Fibroblast of skin of left biceps (primary cell): ENCODE measurements around the gene LIPI.
"Not testable (repeated sequence)": the region's sequence is repeated elsewhere in the genome, so short reads cannot be mapped to it uniquely, and the experiment has no call there.

Experiments
- DNase-seq, 2 experiments: peaks; one replicate each; pipeline ENCODE4 v3.0.0-alpha.2; 2013; ENCODE audit warnings: low read depth in 2 of 2

The LIPI gene

DNA sequence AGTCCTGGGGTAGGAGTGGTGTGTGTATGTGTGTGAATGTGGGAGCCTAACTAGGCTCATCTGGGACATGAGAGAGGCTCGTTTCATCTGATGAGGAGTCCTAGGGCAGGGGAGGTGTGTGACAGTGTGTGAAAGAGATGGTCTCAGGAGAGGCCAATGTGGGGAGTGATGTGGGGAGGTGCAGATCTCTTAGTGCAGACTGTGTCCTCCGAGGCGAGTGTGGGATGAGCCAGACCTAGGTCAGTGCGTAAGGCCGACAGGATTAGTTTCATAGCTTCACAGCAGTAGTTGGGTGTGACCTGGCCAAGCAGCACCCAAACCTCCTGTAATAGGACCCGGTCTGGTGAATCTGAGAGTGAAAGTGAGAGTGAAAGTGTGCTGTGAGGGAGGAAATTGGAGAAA, 94.7 kb downstream of the LIPI start:
- DNase-seq = no peak

- DNase-seq = no peak
These were observed 95.1 kb downstream of the LIPI start for GRCh38 chr21:14115646-14116045.

GRCh38 chr21:14114251-14114650, 96.5 kb downstream of the LIPI start:
- DNase-seq = no peak

DNA sequence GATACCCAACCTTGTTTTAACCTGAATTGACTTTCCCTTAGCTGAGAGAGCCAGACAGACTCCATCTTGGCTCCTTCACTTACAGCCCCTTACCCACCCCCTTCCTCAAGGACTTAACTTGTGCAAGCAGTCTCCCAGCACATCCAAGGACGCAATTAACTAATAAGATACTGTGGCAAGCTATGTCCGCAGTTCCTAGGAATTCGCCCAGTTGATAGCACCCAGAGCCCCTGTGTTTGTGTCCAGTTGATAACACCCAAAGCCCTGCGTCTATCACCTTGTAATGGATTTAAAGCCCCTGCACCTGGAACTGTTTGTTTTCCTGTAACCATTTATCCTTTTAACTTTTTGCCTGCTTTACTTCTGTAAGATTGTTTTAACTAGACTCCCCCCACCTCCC, 106.2 kb downstream of the LIPI start:
- DNase-seq = not testable (repeated sequence)

DNA sequence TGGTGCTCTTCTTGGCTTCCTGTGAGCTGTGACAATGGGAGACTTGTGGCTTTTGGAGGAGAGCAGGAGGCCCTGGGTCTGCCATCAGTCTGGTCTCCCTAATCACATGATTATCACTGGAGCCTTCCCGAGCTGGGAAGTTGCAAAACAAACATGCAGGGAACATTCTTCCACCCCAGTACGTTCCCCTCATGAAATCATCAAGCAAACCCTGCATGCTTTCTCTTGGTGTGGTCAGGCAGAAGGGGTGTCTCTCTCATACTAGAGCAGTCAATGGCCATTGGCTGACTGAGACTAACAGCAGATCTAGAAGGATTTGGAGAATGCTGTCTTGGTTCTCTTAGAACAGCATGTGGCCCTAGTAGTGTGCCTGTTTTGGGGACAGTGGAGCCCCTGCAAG, 111.2 kb downstream of the LIPI start:
- no peak for DNase-seq

- no peak for DNase-seq
These were observed 112.8 kb downstream of the LIPI start for GRCh38 chr21:14097881-14098499.

GRCh38 chr21:14096577-14096976, 114.2 kb downstream of the LIPI start:
- no peak for DNase-seq

DNA sequence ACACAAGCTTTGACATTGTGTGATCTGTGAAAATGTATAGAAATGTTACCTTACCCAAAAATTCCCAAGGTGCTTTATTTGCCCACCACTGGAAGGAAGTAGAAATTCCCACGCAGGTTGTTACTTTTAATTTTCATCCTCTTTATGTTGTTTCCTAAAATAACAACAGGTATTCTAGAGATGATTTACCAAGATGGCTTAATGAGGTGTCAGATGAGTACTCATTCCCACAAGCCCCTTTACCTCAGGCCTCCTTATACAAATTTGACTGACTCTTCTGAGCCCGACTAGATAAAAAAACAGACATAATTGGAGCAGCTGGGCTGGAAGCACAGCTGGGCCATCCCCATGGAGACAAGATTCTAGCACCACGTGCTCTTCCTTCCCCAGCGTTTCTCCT, 114.6 kb downstream of the LIPI start:
- no peak for DNase-seq

DNA sequence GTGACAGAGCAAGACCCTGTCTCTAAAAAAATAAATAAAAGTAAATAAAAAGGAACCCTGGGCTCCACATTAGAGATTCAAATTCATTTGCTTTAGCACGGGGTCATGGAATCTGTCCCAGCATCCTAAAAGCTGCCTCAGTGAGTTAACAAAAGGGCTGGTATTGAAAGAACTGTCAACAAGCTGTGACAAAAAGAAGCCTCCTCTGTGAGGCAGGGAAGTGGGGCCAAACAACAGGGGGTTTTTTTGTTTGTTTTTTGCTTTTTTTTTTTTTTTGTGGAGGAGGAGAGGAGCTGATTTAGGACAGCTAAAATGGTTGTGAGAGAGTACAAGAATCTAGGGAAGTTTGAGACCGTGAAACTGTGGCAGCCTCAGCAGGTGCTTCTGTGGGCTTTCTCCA, 115.7 kb downstream of the LIPI start:
- no peak for DNase-seq

- DNase-seq = no peak
These were observed 117.8 kb downstream of the LIPI start for GRCh38 chr21:14092834-14093560.

GRCh38 chr21:14090184-14090583, 120.6 kb downstream of the LIPI start:
- not testable (repeated sequence) for DNase-seq

GRCh38 chr21:14088391-14088790, 122.4 kb downstream of the LIPI start:
- DNase-seq = no peak

DNA sequence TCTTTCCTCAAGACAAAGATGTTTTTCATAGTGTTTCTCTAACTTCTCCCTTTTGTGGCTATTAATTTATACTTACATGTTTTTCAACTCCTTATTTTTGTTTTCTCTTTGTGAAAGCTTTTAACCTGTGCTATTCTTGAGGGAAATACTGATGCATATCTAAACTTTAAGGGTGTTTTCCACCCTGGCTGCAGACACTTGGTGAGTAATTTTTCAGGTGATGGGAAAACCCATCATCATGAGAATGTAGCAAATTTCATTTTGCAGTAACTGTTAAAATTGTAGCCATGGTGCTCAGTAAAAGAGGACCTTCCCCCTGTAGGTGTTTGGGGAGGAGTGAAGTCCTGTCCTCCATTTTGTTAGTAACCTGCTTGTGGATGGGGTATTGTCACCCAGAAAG, 124.2 kb downstream of the LIPI start:
- DNase-seq = no peak

- no peak for DNase-seq
These were observed 126.1 kb downstream of the LIPI start for GRCh38 chr21:14084701-14085100.

- no peak for DNase-seq
These were observed 126.7 kb downstream of the LIPI start for GRCh38 chr21:14084068-14084501.

DNA sequence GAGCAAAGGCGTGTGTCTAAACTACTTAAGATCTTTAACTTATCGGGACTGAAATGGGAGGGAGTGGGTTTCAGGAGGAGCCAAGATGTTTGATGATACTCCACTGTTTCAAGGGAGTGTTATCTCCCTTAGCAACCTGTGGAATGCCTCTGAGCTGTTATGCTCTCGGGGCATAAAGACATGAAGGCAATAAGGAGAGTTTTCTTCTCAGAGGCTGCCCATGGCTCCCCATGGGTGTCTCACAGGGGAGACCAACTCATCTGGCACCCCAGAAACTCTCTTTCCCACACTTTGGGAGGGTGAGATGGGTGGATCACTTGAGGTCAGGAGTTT, 130.0 kb downstream of the LIPI start:
- DNase-seq = no peak

DNA sequence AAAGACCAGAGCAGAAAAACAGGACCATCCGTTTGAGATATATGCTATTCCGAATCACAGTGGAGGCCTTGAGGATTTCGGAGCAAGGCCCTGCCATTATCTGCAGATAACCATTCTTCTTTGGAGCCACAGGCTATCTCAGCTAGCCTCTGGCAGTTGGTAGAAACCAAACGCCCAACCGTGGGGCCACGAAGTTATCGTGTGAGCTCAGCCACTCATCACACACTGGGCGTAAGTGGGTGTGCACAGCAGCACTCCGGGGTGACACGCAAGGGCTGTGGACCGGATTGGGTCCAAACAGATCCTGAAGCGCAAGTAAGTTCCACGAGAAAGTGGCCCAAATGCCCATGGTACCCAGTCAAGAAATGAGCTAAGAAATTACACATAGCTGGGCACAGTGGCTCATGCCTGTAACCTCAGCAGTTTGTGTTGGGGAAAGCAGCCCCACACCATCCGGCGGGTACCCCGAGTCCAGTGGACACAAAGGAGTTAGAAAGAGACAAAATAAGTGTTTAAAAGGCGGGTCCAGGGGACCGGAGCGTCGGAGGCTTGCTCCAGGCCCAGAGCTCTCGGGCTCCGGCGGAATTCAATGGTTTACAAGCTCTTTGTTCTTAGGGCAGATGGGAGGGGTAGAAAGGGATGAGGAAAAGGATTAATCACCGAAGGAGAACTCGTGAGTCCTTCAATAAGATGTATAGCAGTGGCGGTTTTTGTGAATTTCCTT, 130.6 kb downstream of the LIPI start:
- DNase-seq = no peak

DNA sequence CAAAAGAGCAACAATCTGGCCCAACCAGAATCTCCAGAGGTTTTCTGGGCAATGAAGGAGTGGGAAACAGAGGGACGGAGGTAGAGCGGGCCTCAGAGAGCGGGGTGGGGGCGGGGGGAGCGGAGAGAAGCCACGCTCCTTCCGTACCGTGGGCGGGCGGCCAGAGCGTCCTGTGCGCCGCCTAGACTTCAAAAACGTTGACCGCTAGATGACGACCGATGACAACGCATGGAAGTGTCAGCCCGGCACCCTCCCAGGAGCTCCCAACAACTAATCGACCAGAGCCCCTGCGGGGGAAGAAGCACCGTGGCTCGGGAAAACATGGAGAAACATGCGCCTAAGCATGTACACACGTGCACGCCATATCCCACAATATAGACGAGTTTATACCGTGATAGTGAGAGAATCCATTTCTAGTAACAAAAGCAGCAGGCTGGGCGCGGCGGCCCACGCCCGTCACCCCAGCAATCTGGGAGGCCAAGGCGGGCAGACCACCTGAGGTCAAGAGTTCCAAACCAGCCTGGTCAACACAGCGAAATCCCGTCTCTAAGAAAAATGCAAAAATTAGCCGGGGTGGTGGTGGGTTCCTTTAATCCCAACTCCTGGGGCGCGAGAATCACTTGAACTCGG, 131.9 kb downstream of the LIPI start:
- no peak for DNase-seq

- DNase-seq = no peak
These were observed 134.5 kb downstream of the LIPI start for GRCh38 chr21:14076143-14076806.

GRCh38 chr21:14075346-14076142, 135.2 kb downstream of the LIPI start:
- DNase-seq = no peak

- DNase-seq = no peak
These were observed 136.6 kb downstream of the LIPI start for GRCh38 chr21:14074177-14074576.
